BJ (cell line): Measurements from ENCODE around the gene SORBS1. TPM values are rescaled to one million over a fixed set of nuclear protein-coding genes. Genes with fewer than 3 reads are reported as not detected.

Source experiments
- CTCF ChIA-PET: fragments of 350-600 bp; formaldehyde crosslinking; extraction: SDS; loops from one replicate; lab custom pipeline; 2021; ENCODE audit warnings: antibody characterized with exemption, inconsistent platforms; lab: Yijun Ruan, JAX
- POLR2A ChIA-PET: fragments of 300-600 bp; sonication (Branson Sonifier 250); formaldehyde crosslinking; extraction: SDS; loops from one replicate; lab custom pipeline; 2021; ENCODE audit warnings: antibody characterized with exemption; lab: Charles Lee
- DNase-seq: peaks from one replicate; pipeline ENCODE4 v3.0.0-alpha.2; 2011; ENCODE audit warnings: low read depth
- H3K27me3 ChIP-seq: 2 replicates; pipeline ENCODE4 v1.6.0; 2011; ENCODE audit warnings: low read length; ENCODE audit not compliant: control insufficient read depth, insufficient read depth
- H3K36me3 ChIP-seq: 2 replicates; pipeline ENCODE4 v1.5.1; 2011; ENCODE audit warnings: low read length; ENCODE audit not compliant: control insufficient read depth, insufficient read depth
- H3K4me3 ChIP-seq: 2 replicates; pipeline ENCODE4 v1.5.1; 2011; ENCODE audit warnings: low read depth, mild to moderate bottlenecking, control low read depth, low read length
- polyA plus RNA-seq: library from polyadenylated mRNA; depleted of rRNA; stranded (reverse); fragments of >200 nt; gene quantifications from 2 replicates; pipeline ENCODE4 v1.2.3, GENCODE V29; 2011
- TF ChIP-seq, protein P1 (sequence below): IDR thresholded peaks from 2 replicates; pipeline ENCODE4 v1.5.1; 2011; ENCODE audit warnings: low read depth, mild to moderate bottlenecking, control low read depth, inconsistent platforms, low read length, moderate library complexity; ENCODE audit not compliant: insufficient read depth

The SORBS1 gene
- polyA plus RNA-seq, 1 experiment = 1.8 TPM

DNA sequence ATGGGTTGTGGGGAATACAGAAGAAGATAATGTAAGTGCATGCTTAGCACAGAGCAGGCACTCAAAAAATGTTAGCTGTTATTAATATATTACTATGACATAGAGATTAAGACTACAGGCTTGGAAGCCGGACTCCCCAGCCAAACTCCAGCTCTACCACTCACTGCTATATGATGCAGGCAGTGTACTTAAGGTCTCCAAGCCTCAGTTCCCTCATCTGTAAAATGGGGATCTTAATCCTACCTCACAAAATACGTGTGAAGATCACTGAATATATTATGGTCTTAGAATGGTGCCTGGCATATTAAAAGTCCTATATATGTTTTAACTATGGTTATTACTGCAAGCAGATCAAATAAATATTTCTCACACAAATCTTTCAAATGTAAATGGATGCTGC lies 275.6 kb downstream of the SORBS1 start:
- DNase-seq = no peak
- no peak overlapping the region for H3K4me3 ChIP-seq
- TF ChIP-seq, protein P1, sequence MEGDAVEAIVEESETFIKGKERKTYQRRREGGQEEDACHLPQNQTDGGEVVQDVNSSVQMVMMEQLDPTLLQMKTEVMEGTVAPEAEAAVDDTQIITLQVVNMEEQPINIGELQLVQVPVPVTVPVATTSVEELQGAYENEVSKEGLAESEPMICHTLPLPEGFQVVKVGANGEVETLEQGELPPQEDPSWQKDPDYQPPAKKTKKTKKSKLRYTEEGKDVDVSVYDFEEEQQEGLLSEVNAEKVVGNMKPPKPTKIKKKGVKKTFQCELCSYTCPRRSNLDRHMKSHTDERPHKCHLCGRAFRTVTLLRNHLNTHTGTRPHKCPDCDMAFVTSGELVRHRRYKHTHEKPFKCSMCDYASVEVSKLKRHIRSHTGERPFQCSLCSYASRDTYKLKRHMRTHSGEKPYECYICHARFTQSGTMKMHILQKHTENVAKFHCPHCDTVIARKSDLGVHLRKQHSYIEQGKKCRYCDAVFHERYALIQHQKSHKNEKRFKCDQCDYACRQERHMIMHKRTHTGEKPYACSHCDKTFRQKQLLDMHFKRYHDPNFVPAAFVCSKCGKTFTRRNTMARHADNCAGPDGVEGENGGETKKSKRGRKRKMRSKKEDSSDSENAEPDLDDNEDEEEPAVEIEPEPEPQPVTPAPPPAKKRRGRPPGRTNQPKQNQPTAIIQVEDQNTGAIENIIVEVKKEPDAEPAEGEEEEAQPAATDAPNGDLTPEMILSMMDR = no peak
- H3K27me3 ChIP-seq = no peaks in the 10 kb centered on the region
- ChIA-PET CTCF (interaction anchor here (0.7 to 1.3 kb wide), 5 partner anchors 9 to 78 kb away, joined by 3 to 4 read pairs (median 3); no protein-coding TSS in a partner anchor), POLR2A (interaction anchor here (0.5 kb wide), 1 partner anchor 47 kb away, joined by 3 read pairs; no protein-coding TSS in a partner anchor)
- peaks cover 1% of the 10 kb centered on the region; the same call in 1 of the 2 replicates for H3K36me3 ChIP-seq

DNA sequence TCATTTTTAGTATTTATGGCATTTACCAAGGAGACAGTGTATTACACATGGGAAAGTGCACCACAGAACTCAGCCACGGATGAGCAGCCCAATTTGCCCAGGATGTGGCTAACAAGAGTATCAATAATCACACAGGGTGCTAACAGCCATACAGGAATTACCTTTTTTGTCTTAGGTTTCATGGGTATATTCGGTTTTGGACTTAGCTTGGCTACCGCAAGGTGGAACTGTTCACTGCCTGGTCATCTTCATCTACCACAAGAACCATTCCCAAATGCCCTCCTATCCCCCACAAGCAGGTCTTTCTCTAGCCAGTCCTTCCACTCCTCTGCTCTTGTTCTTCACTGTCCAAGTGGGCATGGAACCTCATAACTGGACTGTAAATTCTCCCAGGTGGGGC lies 276.4 kb downstream of the SORBS1 start:
- POLR2A ChIA-PET = no interaction called here
- H3K36me3 ChIP-seq = peaks cover 1% of the 10 kb centered on the region; the same call in 1 of the 2 replicates
- H3K27me3 ChIP-seq = no peaks in the 10 kb centered on the region
- H3K4me3 ChIP-seq = no peak overlapping the region
- CTCF ChIA-PET = interaction anchor here (1.2 to 1.3 kb wide), 4 partner anchors 8 to 78 kb away, joined by 3 to 4 read pairs (median 4); no protein-coding TSS in a partner anchor
- no peak for DNase-seq
- TF ChIP-seq, protein P1 = no peak

DNA sequence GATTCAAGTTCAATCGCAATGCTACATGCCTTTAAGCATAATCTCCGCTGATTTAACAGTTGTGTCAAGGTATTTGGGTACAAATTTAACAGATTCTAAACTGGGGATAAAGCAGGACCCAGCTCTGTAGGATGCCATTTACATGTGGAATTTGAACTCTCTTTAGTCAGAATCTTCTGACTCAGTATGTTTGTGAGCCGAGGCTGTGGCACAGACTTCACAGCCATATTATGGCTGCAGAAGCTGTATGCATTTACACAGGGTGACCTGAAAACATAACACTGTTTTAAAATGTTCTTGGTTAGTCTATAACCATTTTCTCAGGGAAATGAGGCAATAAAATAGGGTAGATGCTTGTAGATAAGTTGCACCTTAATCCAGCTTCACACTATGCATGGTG lies 279.1 kb downstream of the SORBS1 start:
- TF ChIP-seq, protein P1 = no peak
- POLR2A ChIA-PET = no interaction called here
- no peak overlapping the region for H3K4me3 ChIP-seq
- no peaks in the 10 kb centered on the region for H3K27me3 ChIP-seq
- CTCF ChIA-PET = no interaction called here
- H3K36me3 ChIP-seq = no peaks in the 10 kb centered on the region; the same call in 1 of the 2 replicates
- DNase-seq = no peak

DNA sequence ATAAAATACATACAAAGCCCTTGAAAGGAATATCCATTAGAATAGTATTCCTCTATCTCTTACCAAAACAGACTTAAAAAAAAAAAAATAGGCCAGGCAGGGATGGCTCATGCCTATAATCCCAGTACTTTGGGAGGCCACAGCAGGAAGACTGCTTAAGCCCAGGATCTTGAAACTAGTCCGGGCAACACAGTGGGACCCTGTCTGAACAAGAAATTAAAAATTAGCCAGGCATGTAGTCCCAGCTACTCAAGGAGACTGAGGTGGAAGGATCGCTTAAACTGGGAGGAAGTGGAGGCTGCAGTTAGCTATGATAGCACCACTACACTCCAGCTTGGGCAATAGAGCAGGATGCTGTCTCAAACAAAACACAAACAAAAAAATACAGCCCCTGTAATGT lies 280.0 kb downstream of the SORBS1 start:
- Histone ChIP-seq H3K36me3 (no peaks in the 10 kb centered on the region; the same call in 1 of the 2 replicates), H3K27me3 (no peaks in the 10 kb centered on the region), H3K4me3 (no peak overlapping the region)
- TF ChIP-seq, protein P1 = no peak
- POLR2A ChIA-PET = no interaction called here
- CTCF ChIA-PET = interaction anchor here (0.8 to 1.2 kb wide), 3 partner anchors 34 to 82 kb away, joined by 3 to 5 read pairs (median 3); no protein-coding TSS in a partner anchor
- no peak for DNase-seq

DNA sequence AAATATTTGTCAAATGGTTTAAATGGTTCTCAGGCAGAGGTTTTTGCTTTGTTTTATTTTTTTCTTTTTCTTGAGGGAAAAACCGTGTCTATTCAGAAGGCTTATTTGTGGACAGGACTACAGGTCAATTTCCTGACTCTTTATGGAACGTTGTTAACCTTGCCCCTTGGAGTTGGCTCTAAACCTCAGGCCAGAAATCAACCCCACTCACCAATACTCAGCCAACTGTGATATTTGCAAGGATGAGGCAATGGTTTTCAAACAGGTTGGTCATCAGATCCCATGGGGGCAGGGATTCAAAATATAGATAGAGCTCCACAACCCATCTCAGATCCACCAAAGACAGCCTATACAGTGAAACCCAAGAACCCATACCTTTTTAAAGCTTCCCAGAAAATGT lies 280.5 kb downstream of the SORBS1 start:
- ChIA-PET CTCF (interaction anchor here (0.8 to 1.2 kb wide), 4 partner anchors 15 to 82 kb away, joined by 3 to 5 read pairs (median 3); no protein-coding TSS in a partner anchor), POLR2A (no interaction called here)
- no peaks in the 10 kb centered on the region for H3K27me3 ChIP-seq
- no peak for DNase-seq
- TF ChIP-seq, protein P1 = no peak
- H3K36me3 ChIP-seq = no peaks in the 10 kb centered on the region; the same call in 1 of the 2 replicates
- no peak overlapping the region for H3K4me3 ChIP-seq
